IPS-18c (cell line): ENCODE results near the gene GLS.

Experiments
- H3K4me3 ChIP-seq: 2 replicates; pipeline ENCODE4 v1.7.0; 2013; ENCODE audit warnings: low read depth, mild to moderate bottlenecking, low read length, moderate library complexity; ENCODE audit not compliant: insufficient read depth
- H3K9me3 ChIP-seq: one replicate; pipeline ENCODE4 v1.6.1; 2013; ENCODE audit warnings: mild to moderate bottlenecking, low read length, moderate library complexity; ENCODE audit not compliant: control insufficient read depth, insufficient read depth

The GLS gene

DNA sequence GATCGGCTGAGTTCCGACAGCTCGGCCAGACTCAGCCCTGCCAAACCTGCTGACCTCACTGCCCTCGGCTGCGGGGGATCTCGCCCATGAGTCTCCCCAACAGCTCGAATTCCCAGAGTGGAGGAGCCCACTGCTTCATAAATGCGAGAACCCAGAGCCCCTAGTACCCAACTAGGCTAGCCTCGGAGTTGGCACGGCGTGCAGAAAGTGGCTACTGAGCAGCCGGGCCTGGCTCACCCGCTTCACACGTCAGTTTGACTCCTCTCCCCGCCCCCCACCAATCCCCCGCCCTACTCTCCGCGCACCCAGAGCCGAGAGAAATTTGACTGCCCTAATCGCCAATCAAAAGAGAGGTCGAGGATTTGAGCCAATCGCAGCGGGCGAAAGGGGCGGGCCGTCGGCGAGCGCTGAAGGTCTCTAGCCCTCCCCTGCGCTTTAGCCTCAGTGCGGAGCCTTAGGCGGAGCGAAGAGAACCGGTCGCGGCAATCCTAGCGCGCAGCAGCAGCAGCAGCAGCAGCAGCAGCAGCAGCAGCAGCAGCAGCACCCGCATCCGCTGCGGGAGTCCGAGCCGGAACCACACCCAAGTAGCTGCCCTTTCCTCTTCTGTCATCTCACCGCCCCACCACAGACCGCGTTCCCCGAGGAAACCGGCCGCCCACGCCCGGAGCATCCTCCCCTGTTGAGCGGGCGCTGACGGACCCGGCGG, at the start of gene GLS:
TSS of gene GLS (plus strand) at position 444 of the 706 bp plus-strand sequence. CDS start 264 bp downstream, outside the sequence.
- Histone ChIP-seq H3K9me3 (no peaks in the 10 kb centered on the region), H3K4me3 (peak within 1 kb of the TSS; percentile 89)

DNA sequence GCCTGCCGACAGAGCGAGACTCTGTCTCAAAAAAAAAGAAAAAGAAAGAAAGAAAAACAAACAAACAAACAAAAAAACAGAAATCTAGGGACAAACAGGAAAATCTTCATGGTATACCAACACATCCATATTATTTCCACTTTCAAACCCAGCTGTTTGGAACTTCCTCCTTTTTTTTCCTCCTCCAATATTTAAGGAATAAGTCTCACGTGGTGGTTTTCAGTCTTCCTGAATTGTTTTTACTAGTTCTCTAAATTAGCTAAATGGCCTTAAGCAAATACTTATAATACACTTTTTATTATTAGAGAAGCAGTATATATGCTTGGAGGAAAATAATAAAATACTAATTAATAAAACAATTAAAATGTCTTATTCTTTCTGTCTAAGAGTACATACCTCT, 48.7 kb upstream of the GLS start:
- Histone ChIP-seq H3K9me3 (no peaks in the 10 kb centered on the region), H3K4me3 (no peak overlapping the region)

DNA sequence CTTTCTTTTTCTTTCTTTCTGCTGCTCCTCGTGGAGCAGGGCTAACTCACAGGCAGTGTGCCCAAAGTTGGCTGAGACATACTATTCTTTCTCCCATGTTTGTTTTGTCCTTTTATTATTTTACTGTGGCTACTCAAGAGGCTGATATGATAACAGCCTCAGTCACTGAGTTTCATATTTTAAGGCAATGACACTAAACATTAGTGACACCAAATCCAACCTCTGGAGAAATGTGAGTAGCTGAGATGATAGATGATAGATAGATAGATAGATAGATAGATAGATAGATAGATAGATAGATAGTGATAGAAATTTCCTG, 45.8 kb upstream of the GLS start:
- Histone ChIP-seq H3K4me3 (no peak overlapping the region), H3K9me3 (no peaks in the 10 kb centered on the region)

GRCh38 chr2:190835303-190835930, 45.2 kb upstream of the GLS start:
- Histone ChIP-seq H3K4me3 (no peak overlapping the region), H3K9me3 (no peaks in the 10 kb centered on the region)

DNA sequence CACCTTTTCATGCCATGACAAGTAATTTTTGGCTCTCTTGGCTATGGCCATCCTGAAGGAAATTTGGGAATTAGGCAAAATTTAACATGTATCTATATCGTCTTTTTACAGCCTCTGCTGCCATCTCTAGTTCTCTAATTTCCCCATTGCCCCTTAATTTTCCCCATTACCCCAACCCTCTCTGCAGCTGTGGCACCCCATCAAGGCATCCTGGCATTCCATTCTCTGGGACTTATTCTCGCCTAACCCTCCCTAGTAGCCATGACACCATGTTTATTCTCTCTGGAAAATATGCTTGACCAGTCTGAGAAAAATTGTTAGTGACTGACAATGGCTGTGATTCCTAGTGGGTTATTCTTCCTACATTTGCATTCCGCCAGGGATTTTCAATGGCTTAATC, 43.9 kb upstream of the GLS start:
- Histone ChIP-seq H3K4me3 (no peak overlapping the region), H3K9me3 (no peaks in the 10 kb centered on the region)

DNA sequence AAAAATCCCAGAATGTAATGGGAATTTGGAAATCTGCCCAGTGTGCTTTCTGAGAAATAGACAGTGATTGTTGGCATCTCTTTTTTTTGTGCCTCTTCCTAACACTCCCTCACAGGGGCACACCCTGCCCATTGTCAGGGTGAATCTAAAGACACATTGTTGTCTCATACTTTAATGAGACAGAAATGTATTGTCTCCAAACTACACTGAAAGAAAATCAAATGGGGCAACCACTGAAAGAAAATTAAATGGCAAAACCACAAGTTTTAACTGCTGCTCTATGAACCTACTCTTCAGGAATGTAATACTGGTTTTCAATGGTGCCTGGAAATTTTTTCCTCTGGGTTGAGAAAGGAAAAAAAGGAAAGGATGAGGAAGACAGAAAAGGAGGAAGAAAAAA, 43.2 kb upstream of the GLS start:
- Histone ChIP-seq H3K9me3 (no peaks in the 10 kb centered on the region), H3K4me3 (no peak overlapping the region)

- Histone ChIP-seq H3K4me3 (no peak overlapping the region), H3K9me3 (no peaks in the 10 kb centered on the region)
These were observed 42.7 kb upstream of the GLS start for GRCh38 chr2:190837952-190838361.

- H3K9me3 ChIP-seq: no peaks in the 10 kb centered on the region
- H3K4me3 ChIP-seq: no peak overlapping the region
These were observed 42.1 kb upstream of the GLS start for GRCh38 chr2:190838492-190838910.

GRCh38 chr2:190840569-190841172, 40.0 kb upstream of the GLS start:
- no peaks in the 10 kb centered on the region for H3K9me3 ChIP-seq
- no peak overlapping the region for H3K4me3 ChIP-seq

- Histone ChIP-seq H3K4me3 (no peak overlapping the region), H3K9me3 (no peaks in the 10 kb centered on the region)
These were observed 38.7 kb upstream of the GLS start for GRCh38 chr2:190841707-190842505.

GRCh38 chr2:190842606-190843104, 38.0 kb upstream of the GLS start:
- no peak overlapping the region for H3K4me3 ChIP-seq
- no peaks in the 10 kb centered on the region for H3K9me3 ChIP-seq

DNA sequence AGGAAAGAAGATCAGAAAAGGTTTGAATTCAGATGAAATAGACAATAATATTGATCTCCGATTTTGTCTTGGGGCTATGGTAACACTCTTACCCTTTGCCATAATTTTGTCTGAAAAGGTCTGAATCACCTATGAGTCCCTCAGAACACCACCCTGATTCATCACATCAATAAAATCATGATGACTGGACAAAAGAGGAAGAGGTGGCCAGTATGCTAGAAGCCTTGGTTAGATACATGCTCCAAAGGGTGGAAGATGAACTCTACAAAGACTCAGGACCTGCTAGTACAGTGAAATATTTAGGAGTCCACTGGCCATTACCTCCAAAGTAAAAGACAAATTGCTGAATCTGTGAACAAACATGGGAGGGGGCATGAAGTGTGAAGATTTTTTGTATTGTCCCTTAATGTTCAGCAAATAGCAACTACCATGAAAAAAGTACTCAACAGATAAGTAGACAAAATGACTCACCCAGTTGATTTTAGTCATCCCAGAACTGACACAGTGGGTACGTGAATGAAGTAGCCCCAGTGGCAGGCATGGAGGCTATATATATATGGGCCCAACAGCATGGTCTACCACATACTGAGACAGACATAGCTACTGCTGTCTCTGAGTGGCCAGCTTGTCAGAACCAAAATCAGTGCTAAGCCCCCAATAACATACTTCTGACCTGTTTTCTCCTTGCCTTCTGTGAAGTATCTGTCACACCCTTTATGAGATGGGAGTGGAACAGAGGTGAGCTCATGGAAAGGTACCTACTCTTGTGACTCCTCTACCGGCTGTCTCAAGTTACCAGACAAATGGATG, 36.5 kb upstream of the GLS start:
- no peak overlapping the region for H3K4me3 ChIP-seq
- H3K9me3 ChIP-seq: no peaks in the 10 kb centered on the region

GRCh38 chr2:190844700-190845401, 35.8 kb upstream of the GLS start:
- no peaks in the 10 kb centered on the region for H3K9me3 ChIP-seq
- no peak overlapping the region for H3K4me3 ChIP-seq

GRCh38 chr2:190846746-190847145, 33.9 kb upstream of the GLS start:
- no peaks in the 10 kb centered on the region for H3K9me3 ChIP-seq
- H3K4me3 ChIP-seq: no peak overlapping the region

GRCh38 chr2:190847504-190848081, 33.0 kb upstream of the GLS start:
- Histone ChIP-seq H3K9me3 (no peaks in the 10 kb centered on the region), H3K4me3 (no peak overlapping the region)

- Histone ChIP-seq H3K4me3 (no peak overlapping the region), H3K9me3 (no peaks in the 10 kb centered on the region)
These were observed 30.8 kb upstream of the GLS start for GRCh38 chr2:190849774-190850173.
